Activated T-helper 2 cell treated with anti-CD3 and anti-CD28 coated beads, Interferon-gamma antibody, Interleukin-2, Interleukin-4, amounts not matched to agents 10 μg/mL and 5 μg/mL and 100 μg/mL, durations not matched to agents 14 hours and 24 hours and 36 hours (primary cell): ENCODE results near the gene FANCE. TPM values are rescaled to one million over a fixed set of nuclear protein-coding genes. Genes with fewer than 3 reads are reported as not detected.

ENCODE experiments used
- DNase-seq: peaks from one replicate; pipeline ENCODE4 v3.0.0; 2021; ENCODE audit warnings: low spot score
- H3K27ac Mint-ChIP-seq: one replicate; pipeline ENCODE4 v1.8.0; 2021; ENCODE audit warnings: mixed read lengths
- H3K27me3 Mint-ChIP-seq: one replicate; pipeline ENCODE4 v1.8.0; 2021; ENCODE audit warnings: low read depth, mixed read lengths
- H3K36me3 Mint-ChIP-seq: one replicate; pipeline ENCODE4 v1.8.0; 2021; ENCODE audit warnings: low read depth, mixed read lengths
- H3K4me1 Mint-ChIP-seq: one replicate; pipeline ENCODE4 v1.8.0; 2021; ENCODE audit warnings: low read depth, mixed read lengths
- H3K4me3 Mint-ChIP-seq: one replicate; pipeline ENCODE4 v1.8.0; 2021; ENCODE audit warnings: low read depth, mild to moderate bottlenecking, moderate library complexity, mixed read lengths
- H3K9me3 Mint-ChIP-seq: one replicate; pipeline ENCODE4 v1.8.0; 2021; ENCODE audit warnings: mixed read lengths
- intact Hi-C: fragments of 100-400 bp; cut with micrococcal nuclease; formaldehyde crosslinking; loops from one replicate; pipeline ENCODE4 v1.15.1; 2023
- total RNA-seq: library from RNA; stranded (reverse); gene quantifications from 2 replicates; pipeline ENCODE4 v1.2.3, GENCODE V29; 2022

The FANCE gene, protein sequence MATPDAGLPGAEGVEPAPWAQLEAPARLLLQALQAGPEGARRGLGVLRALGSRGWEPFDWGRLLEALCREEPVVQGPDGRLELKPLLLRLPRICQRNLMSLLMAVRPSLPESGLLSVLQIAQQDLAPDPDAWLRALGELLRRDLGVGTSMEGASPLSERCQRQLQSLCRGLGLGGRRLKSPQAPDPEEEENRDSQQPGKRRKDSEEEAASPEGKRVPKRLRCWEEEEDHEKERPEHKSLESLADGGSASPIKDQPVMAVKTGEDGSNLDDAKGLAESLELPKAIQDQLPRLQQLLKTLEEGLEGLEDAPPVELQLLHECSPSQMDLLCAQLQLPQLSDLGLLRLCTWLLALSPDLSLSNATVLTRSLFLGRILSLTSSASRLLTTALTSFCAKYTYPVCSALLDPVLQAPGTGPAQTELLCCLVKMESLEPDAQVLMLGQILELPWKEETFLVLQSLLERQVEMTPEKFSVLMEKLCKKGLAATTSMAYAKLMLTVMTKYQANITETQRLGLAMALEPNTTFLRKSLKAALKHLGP
- total RNA-seq: 20.6 and 21.1 TPM in 2 replicates

DNA sequence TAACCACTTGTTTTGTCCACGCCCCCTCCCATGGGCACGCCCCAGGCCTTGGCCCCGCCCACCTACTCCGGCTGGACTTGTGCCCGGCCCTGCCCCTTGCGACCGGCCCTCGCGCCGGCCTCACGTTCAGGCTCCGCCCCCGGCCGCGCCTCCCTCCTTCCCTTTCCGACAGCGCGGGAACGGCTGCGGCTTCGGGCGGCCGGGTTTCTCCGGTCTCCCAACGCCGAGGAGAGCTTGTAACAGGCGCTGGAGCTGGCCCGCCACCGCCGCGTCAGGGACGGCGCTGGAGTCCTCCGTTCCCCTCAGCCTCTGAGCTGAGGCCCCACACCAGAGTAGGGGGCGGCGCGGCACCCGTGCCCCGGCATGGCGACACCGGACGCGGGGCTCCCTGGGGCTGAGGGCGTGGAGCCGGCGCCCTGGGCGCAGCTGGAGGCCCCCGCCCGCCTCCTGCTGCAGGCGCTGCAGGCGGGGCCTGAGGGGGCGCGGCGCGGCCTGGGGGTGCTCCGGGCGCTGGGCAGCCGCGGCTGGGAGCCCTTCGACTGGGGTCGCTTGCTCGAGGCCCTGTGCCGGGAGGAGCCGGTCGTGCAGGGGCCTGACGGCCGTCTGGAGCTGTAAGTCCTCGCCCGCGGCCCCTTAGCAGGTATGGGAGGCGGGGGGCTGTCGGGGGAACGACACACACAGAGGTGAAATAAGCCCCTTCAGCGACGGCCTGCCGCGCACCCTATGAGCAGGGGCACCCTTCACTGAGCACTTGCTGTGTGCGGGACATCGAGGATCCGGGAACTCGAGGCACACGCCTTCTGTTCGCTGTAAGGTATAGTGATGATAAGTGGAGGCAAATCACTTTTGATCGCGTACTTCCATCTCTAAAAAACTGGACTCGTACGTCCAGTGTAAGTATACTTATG is at the start of gene FANCE:
Gene FANCE (plus strand): TSS at position 156 of the 908 bp plus-strand sequence. CDS start 208 bp downstream, at position 364.
- intact Hi-C loops: loop anchor here (1.0 to 5.0 kb wide), 3 partner anchors 16 to 925 kb away; partner anchors contain the start of gene RPL10A
- H3K4me3 Mint-ChIP-seq: peak within 1 kb of the TSS; percentile 84
- peaks cover 10% of the 10 kb centered on the region for H3K27me3 Mint-ChIP-seq
- no peaks in the 10 kb centered on the region for H3K9me3 Mint-ChIP-seq
- H3K27ac Mint-ChIP-seq: peak within 1 kb of the TSS; percentile 63
- H3K36me3 Mint-ChIP-seq: peaks cover 22% of the 10 kb centered on the region
- H3K4me1 Mint-ChIP-seq: peaks cover 38% of the 10 kb centered on the region
- peak; percentile 91 for DNase-seq

DNA sequence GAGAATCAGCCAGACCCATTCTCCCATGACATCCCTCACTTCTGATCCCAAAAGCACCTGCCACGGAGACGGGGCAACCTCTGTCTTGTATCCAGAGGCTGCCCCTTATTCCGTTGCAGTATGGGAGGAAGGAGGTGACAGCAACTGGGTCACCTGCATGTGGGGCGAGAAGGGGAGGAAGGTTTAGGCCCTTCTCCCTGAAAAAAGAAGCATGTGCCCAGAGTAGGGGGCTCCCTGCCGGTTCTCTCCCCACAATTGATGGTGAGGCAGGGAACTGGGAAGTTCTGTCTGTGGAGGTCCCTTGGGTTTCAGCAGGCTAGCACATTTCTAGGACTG is 49.3 kb upstream of the FANCE start:
- peaks cover 5% of the 10 kb centered on the region for H3K36me3 Mint-ChIP-seq
- DNase-seq: no peak
- peaks cover 8% of the 10 kb centered on the region for H3K4me1 Mint-ChIP-seq
- no peaks in the 10 kb centered on the region for H3K9me3 Mint-ChIP-seq
- no peak overlapping the region for H3K4me3 Mint-ChIP-seq
- intact Hi-C loops: no loop called here
- no peak overlapping the region for H3K27ac Mint-ChIP-seq
- no peaks in the 10 kb centered on the region for H3K27me3 Mint-ChIP-seq

DNA sequence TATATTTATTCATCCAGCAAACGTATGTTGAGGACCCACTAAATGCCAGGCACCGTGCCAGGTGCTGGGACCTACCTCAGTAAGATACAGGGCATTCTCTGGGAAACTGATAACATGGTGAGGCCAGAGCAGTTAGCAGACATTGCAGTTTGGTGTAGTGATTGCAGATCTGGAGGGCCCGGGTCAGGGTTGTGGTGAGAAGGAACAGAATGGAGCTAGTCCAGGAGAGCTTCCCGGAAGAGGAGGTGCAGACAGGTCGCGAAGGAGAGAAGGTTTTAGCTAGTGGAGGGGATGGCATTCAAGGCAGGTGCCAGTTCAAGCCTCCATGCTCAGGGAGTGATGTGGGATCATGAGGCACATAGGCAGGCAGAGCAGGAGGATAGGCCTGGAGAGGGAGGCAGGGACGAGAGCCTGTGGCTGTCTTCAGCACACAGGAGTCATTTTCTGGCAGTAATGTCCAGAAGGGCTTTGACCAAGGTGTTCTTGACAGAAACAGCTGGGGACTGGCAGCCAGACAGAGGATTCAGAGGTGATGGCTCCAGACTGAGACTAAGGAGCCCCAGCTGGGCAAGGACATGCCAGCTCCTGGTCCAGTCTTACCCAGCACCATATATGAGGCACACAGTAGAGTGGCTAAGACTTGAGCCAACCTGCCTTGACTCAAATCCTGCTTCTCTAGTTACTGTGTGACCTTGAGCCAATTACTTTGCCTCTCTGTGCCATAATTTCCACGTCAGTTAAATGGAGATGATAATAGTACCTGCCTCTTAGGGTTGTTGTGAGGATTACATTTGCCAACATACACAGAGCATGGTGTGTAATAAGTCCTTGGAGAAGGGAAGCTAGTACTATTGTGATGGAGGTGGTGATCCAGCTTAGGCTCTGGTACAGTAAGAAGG is 48.3 kb upstream of the FANCE start:
- no peak overlapping the region for H3K27ac Mint-ChIP-seq
- no peak for DNase-seq

GRCh38 chr6:35406711-35407485 is 45.2 kb upstream of the FANCE start:
- H3K4me3 Mint-ChIP-seq: no peak overlapping the region
- intact Hi-C loops: no loop called here
- no peaks in the 10 kb centered on the region for H3K27me3 Mint-ChIP-seq
- peaks cover 10% of the 10 kb centered on the region for H3K36me3 Mint-ChIP-seq
- H3K4me1 Mint-ChIP-seq: peaks cover 22% of the 10 kb centered on the region
- H3K27ac Mint-ChIP-seq: no peak overlapping the region
- DNase-seq: no peak
- no peaks in the 10 kb centered on the region for H3K9me3 Mint-ChIP-seq

More for the DNA sequence above, 48.3 kb upstream of the FANCE start:
- H3K27me3 Mint-ChIP-seq: no peaks in the 10 kb centered on the region
- peaks cover 8% of the 10 kb centered on the region for H3K4me1 Mint-ChIP-seq
- H3K4me3 Mint-ChIP-seq: no peak overlapping the region
- H3K36me3 Mint-ChIP-seq: no peaks in the 10 kb centered on the region
- intact Hi-C loops: no loop called here
- no peaks in the 10 kb centered on the region for H3K9me3 Mint-ChIP-seq

DNA sequence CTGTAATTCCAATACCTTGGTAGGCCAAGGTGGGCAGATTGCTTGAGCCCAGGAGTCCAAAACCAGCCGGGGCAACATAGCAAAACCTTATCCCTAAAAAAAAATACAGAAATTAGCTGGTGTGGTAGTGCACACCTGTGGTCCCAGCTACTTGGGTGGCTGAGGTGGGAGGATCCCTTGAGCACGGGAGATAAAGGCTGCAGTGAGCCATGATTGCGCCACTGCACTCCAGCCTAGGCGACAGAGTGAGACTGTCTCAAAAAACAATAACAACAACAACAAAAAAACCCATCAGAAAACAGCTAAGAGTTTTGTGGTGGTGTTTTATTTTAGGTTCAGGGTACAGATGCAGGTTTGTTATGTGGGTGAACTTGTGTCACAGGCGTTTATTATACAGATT is 42.9 kb upstream of the FANCE start:
- H3K27ac Mint-ChIP-seq: no peak overlapping the region
- H3K36me3 Mint-ChIP-seq: peaks cover 24% of the 10 kb centered on the region
- no peaks in the 10 kb centered on the region for H3K27me3 Mint-ChIP-seq
- peaks cover 22% of the 10 kb centered on the region for H3K4me1 Mint-ChIP-seq
- DNase-seq: no peak
- intact Hi-C loops: no loop called here
- no peaks in the 10 kb centered on the region for H3K9me3 Mint-ChIP-seq
- H3K4me3 Mint-ChIP-seq: no peak overlapping the region

- no peaks in the 10 kb centered on the region for H3K27me3 Mint-ChIP-seq
- DNase-seq: no peak
- intact Hi-C loops: no loop called here
- H3K4me3 Mint-ChIP-seq: no peak overlapping the region
- H3K36me3 Mint-ChIP-seq: peaks cover 24% of the 10 kb centered on the region
- peaks cover 28% of the 10 kb centered on the region for H3K4me1 Mint-ChIP-seq
- no peak overlapping the region for H3K27ac Mint-ChIP-seq
- H3K9me3 Mint-ChIP-seq: no peaks in the 10 kb centered on the region
Measured at GRCh38 chr6:35410131-35410530, 42.0 kb upstream of the FANCE start.

DNA sequence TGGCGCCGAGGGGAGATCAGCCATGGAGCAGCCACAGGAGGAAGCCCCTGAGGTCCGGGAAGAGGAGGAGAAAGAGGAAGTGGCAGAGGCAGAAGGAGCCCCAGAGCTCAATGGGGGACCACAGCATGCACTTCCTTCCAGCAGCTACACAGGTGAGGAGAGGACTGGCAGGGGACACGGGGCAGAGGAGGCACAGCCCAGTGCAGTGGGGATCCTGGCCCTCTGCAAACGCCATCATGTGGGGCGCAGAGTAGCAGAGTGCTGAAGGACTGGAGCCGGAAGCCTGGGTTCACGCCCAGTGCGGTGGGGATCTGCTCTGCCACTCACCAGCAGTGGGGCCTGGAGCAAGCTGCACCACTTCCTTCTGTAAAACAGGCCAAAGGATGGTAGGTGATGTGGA is 41.1 kb upstream of the FANCE start:
- H3K27me3 Mint-ChIP-seq: no peaks in the 10 kb centered on the region
- no peak overlapping the region for H3K4me3 Mint-ChIP-seq
- intact Hi-C loops: no loop called here
- H3K9me3 Mint-ChIP-seq: no peaks in the 10 kb centered on the region
- H3K36me3 Mint-ChIP-seq: peaks cover 31% of the 10 kb centered on the region
- no peak for DNase-seq
- peaks cover 34% of the 10 kb centered on the region for H3K4me1 Mint-ChIP-seq
- H3K27ac Mint-ChIP-seq: peak overlapping the region; percentile 43

GRCh38 chr6:35412102-35412501 is 40.0 kb upstream of the FANCE start:
- peaks cover 34% of the 10 kb centered on the region for H3K36me3 Mint-ChIP-seq
- no peaks in the 10 kb centered on the region for H3K27me3 Mint-ChIP-seq
- H3K4me1 Mint-ChIP-seq: peaks cover 37% of the 10 kb centered on the region
- no peak for DNase-seq
- intact Hi-C loops: no loop called here
- H3K4me3 Mint-ChIP-seq: no peak overlapping the region
- H3K27ac Mint-ChIP-seq: no peak overlapping the region
- H3K9me3 Mint-ChIP-seq: no peaks in the 10 kb centered on the region

DNA sequence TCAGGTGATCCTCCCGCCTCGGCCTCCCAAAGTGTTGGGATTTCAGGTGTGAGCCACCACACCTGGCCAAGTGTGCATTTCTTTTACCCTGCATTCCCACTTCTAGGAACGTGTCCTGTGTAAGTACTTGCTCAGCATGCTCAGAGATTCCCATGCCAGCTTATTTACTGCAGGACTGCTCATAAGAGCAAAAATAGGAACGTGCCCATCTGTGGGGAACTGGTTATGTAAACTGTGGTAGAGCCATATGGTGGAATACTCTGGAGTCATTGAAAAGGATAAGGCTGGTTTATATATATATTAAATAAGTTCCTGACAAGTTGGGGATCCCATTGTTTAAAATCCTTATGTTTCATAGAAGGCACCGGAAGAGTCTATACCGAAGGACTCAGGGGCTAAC is 38.2 kb upstream of the FANCE start:
- peaks cover 47% of the 10 kb centered on the region for H3K36me3 Mint-ChIP-seq

GRCh38 chr6:35415065-35415891 is 36.9 kb upstream of the FANCE start:
- Mint-ChIP-seq H3K27ac (peak overlapping the region; percentile 37), H3K36me3 (peaks cover 50% of the 10 kb centered on the region), H3K9me3 (no peaks in the 10 kb centered on the region), H3K4me3 (no peak overlapping the region), H3K27me3 (no peaks in the 10 kb centered on the region), H3K4me1 (peaks cover 52% of the 10 kb centered on the region)
- intact Hi-C loops: loop anchor here (1.0 kb wide), 1 partner anchor 73 kb away; the partner anchor contains the start of gene PPARD
- no peak for DNase-seq

More for the DNA sequence above, 38.2 kb upstream of the FANCE start:
- H3K4me3 Mint-ChIP-seq: no peak overlapping the region
- intact Hi-C loops: no loop called here
- peaks cover 51% of the 10 kb centered on the region for H3K4me1 Mint-ChIP-seq
- no peaks in the 10 kb centered on the region for H3K9me3 Mint-ChIP-seq
- no peak for DNase-seq
- H3K27me3 Mint-ChIP-seq: no peaks in the 10 kb centered on the region
- H3K27ac Mint-ChIP-seq: no peak overlapping the region
